ENCODE measurements around the gene HBA1. TPM values are rescaled to one million over a fixed set of nuclear protein-coding genes. Genes with fewer than 3 reads are reported as not detected.
"Not testable (repeated sequence)": the region's sequence is repeated elsewhere in the genome, so short reads cannot be mapped to it uniquely, and the experiment has no call there.

HBA1 gene
- total RNA-seq, 1 donor from 2014 or later: not detected

DNA sequence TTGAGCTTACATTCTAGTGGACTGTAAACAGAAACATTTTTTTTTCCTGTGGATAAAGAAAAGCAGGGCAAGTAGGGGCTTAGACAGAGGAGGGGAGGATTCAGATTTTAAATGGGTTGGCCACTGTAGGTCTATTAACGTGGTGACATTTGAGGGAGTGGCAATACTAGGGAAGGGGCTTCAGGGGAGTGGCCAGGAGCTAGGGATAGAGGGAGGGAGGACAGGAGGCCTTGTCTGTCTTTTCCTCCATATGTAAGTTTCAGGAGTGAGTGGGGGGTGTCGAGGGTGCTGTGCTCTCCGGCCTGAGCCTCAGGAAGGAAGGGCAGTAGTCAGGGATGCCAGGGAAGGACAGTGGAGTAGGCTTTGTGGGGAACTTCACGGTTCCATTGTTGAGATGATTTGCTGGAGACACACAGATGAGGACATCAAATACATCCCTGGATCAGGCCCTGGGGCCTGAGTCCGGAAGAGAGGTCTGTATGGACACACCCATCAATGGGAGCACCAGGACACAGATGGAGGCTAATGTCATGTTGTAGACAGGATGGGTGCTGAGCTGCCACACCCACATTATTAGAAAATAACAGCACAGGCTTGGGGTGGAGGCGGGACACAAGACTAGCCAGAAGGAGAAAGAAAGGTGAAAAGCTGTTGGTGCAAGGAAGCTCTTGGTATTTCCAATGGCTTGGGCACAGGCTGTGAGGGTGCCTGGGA, 17.2 kb upstream of the HBA1 start:
- DNase-seq (ENCODE audit: low read depth, low spot score): no peak

DNA sequence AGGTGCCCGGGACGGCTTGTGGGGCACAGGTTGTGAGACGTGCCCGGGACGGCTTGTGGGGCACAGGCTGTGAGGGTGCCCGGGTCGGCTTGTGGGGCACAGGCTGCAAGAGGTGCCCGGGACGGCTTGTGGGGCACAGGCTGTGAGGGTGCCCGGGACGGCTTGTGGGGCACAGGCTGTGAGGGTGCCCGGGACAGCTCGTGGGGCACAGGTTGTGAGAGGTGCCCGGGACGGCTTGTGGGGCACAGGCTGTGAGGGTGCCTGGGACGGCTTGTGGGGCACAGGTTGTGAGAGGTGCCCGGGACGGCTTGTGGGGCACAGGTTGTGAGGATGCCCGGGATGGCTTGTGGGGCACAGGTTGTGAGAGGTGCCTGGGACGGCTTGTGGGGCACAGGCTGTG, 16.2 kb upstream of the HBA1 start:
- DNase-seq (ENCODE audit: low read depth, low spot score): not testable (repeated sequence)

DNA sequence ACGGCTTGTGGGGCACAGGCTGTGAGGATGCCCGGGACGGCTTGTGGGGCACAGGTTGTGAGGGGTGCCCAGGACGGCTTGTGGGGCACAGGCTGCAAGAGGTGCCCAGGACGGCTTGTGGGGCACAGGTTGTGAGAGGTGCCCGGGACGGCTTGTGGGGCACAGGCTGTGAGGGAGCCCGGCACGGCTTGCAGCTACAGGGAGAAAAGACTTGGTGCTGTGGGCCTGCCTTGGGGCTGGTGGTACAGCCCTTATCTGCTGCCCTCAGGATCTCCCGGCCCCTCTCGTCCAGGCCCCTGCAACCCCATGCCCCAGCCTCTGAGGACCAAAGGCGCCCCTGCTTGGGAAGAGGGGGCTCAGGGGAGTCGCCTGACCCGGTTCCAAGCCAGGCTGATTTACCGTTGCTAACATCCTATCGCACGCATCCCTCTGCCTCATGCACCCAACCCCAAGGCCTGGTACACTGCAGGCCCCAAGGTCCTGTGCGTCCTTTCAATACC, 15.7 kb upstream of the HBA1 start:
- no peak for DNase-seq (ENCODE audit: low read depth, low spot score)

DNA sequence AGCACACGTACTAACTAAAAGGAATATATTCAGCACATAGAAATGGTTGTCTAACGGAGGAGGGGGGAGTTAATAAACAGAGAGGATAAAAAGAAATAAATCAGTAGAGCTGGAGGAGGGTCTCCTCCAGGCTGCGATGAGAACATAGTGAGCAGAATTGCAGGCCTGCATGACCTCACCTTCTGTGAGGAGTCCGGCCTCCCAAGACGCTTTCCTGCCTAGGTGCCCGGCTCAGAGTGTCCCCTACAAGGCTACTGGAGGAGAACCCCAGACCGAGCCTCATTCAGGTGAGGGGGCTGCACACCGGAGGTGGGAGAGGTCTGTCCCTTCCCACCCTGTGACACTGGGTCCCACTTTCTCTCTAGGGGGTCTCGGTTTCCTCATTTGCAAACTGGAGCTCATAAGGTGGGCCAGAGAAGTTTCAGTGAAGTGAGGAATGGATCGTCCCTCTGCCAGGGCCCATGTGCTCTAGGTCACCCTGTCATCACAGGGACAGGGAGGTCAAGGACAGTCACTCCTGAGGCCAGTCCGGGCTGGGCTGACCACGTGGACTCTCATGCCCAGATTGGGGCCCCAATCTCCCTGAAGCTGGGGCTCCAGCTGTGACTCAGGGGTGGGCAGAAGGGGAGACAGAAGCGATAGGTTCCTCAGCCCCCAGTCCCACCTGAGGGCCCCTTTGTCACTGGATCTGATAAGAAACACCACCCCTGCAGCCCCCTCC, 14.0 kb upstream of the HBA1 start:
- DNase-seq (ENCODE audit: low read depth, low spot score): no peak

DNA sequence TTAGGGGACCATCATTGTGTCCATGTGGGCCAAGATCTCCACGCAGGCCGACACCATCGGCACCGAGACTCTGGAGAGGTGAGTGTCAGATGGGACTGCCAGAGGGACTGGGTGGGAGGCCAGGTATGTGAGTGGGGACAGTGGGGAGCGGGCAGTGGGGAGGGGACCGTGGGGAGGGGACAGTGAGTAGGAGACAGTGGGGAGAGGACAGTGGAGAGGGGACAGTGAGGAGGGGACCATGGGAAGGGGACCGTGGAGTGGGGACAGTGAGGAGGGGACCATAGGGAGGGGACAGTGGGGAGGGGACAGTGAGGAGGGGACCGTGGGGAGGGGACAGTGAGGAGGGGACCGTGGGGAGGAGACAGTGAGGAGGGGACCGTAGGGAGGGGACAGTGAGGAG, 13.3 kb upstream of the HBA1 start:
- not testable (repeated sequence) for DNase-seq (ENCODE audit: low read depth, low spot score)

DNA sequence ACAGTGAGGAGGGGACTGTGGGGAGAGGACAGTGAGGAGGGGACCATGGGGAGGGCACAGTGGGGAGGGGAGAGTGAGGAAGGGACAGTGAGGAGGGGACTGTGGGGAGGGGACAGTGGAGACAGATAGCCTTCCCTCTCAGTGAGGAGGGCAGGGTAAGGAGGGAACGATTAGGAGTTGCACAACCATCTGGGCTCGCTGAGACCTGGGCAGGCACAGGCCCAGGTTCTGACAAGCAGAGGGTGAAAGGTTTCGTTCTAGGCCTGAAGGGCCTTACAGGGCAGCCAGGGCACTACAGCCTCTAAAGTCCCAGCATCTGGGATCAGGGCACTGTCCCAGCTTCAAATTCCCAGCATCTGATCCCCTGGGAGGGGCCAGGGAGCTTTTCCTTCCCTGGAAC, 12.8 kb upstream of the HBA1 start:
- DNase-seq (ENCODE audit: low read depth, low spot score): not testable (repeated sequence)

DNA sequence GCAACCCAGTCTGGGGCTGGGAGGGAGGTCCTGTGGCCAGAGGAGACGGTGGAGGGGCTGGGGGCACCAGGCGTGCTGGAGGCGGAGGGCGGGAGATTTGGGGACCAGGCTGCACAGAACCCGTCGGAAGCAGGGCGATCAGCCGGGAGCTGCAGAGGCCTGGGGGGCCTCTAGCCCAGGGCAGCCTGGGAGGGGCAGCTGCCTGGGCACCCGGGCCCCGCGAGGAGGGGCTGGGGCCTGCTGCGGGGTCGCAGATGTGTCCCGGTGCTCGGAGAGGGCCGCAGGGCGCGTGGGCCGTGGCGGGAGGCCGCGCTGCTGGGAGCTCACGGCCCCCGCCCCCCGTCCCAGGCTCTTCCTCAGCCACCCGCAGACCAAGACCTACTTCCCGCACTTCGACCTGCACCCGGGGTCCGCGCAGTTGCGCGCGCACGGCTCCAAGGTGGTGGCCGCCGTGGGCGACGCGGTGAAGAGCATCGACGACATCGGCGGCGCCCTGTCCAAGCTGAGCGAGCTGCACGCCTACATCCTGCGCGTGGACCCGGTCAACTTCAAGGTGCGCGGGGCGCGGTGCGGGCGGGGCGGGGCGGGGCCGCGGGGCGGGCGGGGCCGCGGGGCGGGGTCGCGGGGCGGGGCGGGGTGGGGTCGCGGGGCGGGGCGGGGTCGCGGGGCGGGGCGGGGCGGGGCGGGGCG, 12.2 kb upstream of the HBA1 start:
- not testable (repeated sequence) for DNase-seq (ENCODE audit: low read depth, low spot score)

DNA sequence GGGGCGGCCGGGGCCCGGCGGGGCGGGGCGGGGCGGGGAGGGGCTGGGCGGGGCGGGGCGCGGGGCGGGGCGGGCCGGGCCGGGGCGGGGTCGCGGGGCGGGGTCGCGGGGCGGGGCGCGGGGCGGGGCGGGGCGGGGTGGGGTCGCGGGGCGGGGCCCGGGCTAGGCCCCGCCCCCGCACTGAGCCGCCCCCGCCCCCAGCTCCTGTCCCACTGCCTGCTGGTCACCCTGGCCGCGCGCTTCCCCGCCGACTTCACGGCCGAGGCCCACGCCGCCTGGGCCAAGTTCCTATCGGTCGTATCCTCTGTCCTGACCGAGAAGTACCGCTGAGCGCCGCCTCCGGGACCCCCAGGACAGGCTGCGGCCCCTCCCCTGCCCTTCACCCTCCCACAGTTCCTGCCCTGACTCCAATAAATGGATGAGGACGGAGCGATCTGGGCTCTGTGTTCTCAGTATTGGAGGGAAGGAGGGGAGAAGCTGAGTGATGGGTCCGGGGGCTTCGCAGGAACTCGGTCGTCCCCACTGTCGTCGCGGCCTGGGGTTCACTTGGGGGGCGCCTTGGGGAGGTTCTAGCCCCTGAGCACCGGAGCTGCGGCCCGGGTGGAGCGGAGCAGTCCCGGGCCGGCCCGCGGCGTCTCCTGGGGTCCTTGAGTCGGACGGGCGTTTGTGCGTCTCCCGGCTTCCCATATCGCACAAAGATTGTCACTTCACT, 11.5 kb upstream of the HBA1 start:
- no peak for DNase-seq (ENCODE audit: low read depth, low spot score)

DNA sequence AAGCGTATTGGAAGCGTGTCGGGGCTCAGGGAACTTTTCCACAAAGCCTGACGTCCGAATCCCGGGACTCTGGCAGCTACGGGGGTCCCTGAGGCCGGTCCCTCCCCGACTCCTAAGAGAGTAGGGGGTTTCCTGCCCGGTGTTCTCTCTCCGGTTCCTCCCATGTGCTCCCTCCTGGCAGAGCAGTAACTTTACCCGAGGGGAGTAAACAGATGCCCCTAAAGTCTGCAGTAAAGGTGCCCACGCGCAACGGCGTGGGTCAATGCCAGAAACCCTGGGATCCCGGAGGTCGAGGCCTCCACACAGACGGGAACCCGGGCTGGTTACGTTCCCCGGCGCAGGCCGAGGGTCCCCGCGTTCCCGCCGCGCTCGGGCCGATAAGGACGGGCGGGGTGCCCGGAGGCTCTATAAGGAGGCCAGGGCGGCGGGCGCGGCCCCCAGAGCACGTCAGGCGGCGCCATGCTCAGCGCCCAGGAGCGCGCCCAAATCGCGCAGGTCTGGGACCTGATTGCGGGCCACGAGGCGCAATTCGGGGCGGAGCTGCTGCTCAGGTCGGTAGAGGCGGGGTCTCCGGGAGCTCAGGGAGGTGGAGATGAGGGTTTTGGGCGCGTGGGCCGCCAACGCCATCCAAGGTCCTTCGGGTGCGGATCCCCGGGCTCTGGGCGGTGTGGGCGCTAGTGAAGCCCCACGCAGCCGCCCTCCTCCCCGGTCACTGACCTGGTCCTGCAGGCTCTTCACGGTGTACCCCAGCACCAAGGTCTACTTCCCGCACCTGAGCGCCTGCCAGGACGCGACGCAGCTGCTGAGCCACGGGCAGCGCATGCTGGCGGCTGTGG, 10.7 kb upstream of the HBA1 start, which contains the start of gene HBM:
TSS of gene HBM (plus strand) at position 440 of the 836 bp plus-strand sequence. CDS start at position 460, 20 bp downstream.
- DNase-seq (ENCODE audit: low read depth, low spot score): no peak

DNA sequence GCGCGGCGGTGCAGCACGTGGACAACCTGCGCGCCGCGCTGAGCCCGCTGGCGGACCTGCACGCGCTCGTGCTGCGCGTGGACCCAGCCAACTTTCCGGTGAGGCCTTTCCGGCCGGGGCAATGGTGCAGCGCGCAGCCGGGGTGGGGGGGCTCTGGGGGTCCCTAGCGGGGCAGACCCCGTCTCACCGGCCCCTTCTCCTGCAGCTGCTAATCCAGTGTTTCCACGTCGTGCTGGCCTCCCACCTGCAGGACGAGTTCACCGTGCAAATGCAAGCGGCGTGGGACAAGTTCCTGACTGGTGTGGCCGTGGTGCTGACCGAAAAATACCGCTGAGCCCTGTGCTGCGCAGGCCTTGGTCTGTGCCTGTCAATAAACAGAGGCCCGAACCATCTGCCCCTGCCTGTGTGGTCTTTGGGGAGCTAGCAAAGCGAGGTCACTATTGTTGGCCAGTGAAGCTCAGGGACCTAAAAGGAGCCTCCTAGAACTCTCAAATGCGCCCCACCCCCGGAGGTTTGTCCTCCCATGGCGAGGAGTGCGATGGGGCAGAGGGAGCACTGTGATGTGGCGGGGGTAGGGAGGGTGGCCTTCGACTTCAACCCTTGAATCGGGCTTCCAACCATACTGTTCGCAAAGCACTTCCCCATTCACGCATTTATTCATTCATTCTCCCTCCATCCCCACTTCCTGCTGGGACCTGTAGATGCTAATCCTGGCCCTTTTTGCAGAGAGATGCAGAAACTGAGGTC, 9.9 kb upstream of the HBA1 start:
- no peak for DNase-seq (ENCODE audit: low read depth, low spot score)

DNA sequence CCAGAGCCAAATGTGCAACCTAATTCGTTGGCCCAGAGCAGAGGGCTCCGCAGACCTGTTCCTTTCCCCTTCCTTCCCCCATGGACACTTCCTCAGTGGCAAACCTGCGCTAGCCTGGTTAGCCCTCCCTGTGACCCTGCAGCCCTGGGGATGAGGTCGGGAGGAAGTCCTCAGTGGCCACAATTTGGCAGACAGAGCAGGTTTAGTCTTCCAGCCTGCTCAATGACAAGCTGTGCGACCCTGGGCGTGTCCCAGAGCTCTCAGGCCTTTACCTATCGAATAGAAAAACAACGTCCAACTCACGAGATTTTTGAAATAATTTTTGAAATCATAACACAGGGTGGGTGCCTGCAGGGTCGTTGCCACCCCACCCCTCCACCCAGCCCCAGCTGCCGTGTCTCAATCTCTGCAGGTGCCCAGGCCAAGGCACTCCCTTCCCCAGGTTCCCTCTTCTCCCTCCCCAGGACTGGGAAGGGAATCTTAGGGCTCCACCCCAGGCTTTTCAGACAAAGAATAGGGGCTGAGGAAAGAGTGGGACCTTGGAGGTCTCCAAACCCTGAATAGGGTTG, 9.3 kb upstream of the HBA1 start:
- no peak for DNase-seq (ENCODE audit: low read depth, low spot score)

DNA sequence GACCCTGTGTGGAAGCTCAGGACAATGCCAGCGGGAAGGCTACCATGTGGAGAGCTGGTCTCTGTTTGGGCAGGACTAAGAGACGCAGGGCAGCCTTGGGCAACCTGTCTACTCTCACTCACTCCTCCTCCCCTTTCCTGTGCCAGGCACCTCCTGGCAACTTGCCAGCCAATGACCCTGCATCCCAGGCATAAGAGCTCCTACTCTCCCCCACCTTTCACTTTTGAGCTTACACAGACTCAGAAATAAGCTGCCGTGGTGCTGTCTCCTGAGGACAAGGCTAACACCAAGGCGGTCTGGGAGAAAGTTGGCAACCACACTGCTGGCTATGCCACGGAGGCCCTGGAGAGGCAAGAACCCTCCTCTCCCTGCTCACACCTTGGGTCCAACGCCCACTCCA, 8.1 kb upstream of the HBA1 start:
- no peak for DNase-seq (ENCODE audit: low read depth, low spot score)

DNA sequence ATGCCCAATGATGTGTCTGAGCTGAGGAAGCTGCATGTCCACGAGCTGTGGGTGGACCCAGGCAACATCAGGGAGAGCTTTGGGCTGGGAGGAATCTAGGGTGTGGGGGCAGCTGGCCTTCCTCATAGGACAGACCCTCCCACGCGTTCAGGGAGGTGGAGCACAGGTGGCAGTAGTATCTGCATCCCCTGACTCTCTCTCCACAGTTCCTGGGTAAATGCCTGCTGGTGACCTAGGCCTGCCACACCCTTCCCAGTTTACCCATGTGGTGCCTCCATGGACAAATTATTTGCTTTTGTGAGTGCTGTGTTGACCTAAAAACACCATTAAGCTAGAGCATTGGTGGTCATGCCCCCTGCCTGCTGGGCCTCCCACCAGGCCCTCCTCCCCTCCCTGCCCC, 7.5 kb upstream of the HBA1 start:
- DNase-seq (ENCODE audit: low read depth, low spot score): no peak

DNA sequence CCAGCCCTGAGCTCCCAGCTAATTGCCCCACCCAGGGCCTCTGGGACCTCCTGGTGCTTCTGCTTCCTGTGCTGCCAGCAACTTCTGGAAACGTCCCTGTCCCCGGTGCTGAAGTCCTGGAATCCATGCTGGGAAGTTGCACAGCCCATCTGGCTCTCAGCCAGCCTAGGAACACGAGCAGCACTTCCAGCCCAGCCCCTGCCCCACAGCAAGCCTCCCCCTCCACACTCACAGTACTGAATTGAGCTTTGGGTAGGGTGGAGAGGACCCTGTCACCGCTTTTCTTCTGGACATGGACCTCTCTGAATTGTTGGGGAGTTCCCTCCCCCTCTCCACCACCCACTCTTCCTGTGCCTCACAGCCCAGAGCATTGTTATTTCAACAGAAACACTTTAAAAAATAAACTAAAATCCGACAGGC, 6.4 kb upstream of the HBA1 start:
- not testable (repeated sequence) for DNase-seq (ENCODE audit: low read depth, low spot score)

DNA sequence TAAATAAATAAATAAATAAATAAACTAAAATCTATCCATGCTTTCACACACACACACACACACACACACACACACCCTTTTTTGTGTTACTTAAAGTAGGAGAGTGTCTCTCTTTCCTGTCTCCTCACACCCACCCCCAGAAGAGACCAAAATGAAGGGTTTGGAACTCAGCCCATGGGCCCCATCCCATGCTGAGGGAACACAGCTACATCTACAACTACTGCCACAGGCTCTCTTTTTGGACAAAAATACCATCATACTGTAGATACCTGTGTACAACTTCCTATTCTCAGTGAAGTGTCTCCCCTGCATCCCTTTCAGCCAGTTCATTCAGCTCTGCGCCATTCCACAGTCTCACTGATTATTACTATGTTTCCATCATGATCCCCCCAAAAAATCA, 5.7 kb upstream of the HBA1 start:
- DNase-seq (ENCODE audit: low read depth, low spot score): no peak

DNA sequence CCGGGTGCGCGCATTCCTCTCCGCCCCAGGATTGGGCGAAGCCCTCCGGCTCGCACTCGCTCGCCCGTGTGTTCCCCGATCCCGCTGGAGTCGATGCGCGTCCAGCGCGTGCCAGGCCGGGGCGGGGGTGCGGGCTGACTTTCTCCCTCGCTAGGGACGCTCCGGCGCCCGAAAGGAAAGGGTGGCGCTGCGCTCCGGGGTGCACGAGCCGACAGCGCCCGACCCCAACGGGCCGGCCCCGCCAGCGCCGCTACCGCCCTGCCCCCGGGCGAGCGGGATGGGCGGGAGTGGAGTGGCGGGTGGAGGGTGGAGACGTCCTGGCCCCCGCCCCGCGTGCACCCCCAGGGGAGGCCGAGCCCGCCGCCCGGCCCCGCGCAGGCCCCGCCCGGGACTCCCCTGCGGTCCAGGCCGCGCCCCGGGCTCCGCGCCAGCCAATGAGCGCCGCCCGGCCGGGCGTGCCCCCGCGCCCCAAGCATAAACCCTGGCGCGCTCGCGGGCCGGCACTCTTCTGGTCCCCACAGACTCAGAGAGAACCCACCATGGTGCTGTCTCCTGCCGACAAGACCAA, 4.0 kb upstream of the HBA1 start, which contains the start of gene HBA2:
TSS of gene HBA2 (plus strand) at position 503 of the 568 bp plus-strand sequence. CDS start at position 540, 37 bp downstream.
- DNase-seq (ENCODE audit: low read depth, low spot score): not testable (repeated sequence)

DNA sequence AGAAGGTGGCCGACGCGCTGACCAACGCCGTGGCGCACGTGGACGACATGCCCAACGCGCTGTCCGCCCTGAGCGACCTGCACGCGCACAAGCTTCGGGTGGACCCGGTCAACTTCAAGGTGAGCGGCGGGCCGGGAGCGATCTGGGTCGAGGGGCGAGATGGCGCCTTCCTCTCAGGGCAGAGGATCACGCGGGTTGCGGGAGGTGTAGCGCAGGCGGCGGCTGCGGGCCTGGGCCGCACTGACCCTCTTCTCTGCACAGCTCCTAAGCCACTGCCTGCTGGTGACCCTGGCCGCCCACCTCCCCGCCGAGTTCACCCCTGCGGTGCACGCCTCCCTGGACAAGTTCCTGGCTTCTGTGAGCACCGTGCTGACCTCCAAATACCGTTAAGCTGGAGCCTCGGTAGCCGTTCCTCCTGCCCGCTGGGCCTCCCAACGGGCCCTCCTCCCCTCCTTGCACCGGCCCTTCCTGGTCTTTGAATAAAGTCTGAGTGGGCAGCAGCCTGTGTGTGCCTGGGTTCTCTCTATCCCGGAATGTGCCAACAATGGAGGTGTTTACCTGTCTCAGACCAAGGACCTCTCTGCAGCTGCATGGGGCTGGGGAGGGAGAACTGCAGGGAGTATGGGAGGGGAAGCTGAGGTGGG, 3.1 kb upstream of the HBA1 start:
- DNase-seq (ENCODE audit: low read depth, low spot score): not testable (repeated sequence)
